ENCODE measurements around the gene CDH2. TPM values are rescaled to one million over a fixed set of nuclear protein-coding genes. Genes with fewer than 3 reads are reported as not detected.

Gene CDH2
- total and polyA plus RNA-seq, 7 donors: under 0.01 to 8.2 (median 5.6) TPM; not detected in 1

- Histone ChIP-seq H3K4me1 (no peaks in the 10 kb centered on the region), H3K27me3 (no peaks in the 10 kb centered on the region), H3K9me3 (no peaks in the 10 kb centered on the region), H3K27ac (no peak overlapping the region), H3K36me3 (no peaks in the 10 kb centered on the region), H3K4me3 (no peak overlapping the region)
- no peak for TF ChIP-seq POLR2A (IDR thresholded peaks at IDR 0.05)
- TF ChIP-seq POLR2AphosphoS5 (IDR thresholded peaks at IDR 0.05): no peak
- TF ChIP-seq CTCF (IDR thresholded peaks at IDR 0.05): no peak
- no peak for TF ChIP-seq EP300 (IDR thresholded peaks at IDR 0.05)
- intact Hi-C loops (cut with DNase I): no loop called here
- DNase-seq: no peak
- WGBS, 2 donors: 58 to 59% methylated on average over 2 of the region's 2 CpGs
These were observed 113.0 kb downstream of the CDH2 start for GRCh38 chr18:28063926-28064325.

- 37 to 62% methylated on average over 2 of the region's 2 CpGs for WGBS, 2 donors
- no peak for TF ChIP-seq CTCF (IDR thresholded peaks at IDR 0.05)
- no peak for TF ChIP-seq POLR2AphosphoS5 (IDR thresholded peaks at IDR 0.05)
- no peak for TF ChIP-seq POLR2A (IDR thresholded peaks at IDR 0.05)
- no peak for TF ChIP-seq EP300 (IDR thresholded peaks at IDR 0.05)
These were observed 113.6 kb downstream of the CDH2 start for GRCh38 chr18:28063271-28063761.

GRCh38 chr18:28062443-28062842 is 114.5 kb downstream of the CDH2 start:
- H3K4me1 ChIP-seq: no peaks in the 10 kb centered on the region
- no peak for DNase-seq
- no peaks in the 10 kb centered on the region for H3K9me3 ChIP-seq
- H3K27me3 ChIP-seq: no peaks in the 10 kb centered on the region
- intact Hi-C loops (cut with DNase I): no loop called here
- H3K4me3 ChIP-seq: no peak overlapping the region
- WGBS, 2 donors: 91% methylated on average over 4 of the region's 4 CpGs
- H3K36me3 ChIP-seq: no peaks in the 10 kb centered on the region
- H3K27ac ChIP-seq: no peak overlapping the region
- TF ChIP-seq POLR2A (IDR thresholded peaks at IDR 0.05) (no peak), EP300 (IDR thresholded peaks at IDR 0.05) (no peak), POLR2AphosphoS5 (IDR thresholded peaks at IDR 0.05) (no peak), CTCF (IDR thresholded peaks at IDR 0.05) (no peak)

More at GRCh38 chr18:28063271-28063761, 113.6 kb downstream of the CDH2 start:
- intact Hi-C loops (cut with DNase I): no loop called here
- Histone ChIP-seq H3K9me3 (no peaks in the 10 kb centered on the region), H3K36me3 (no peaks in the 10 kb centered on the region), H3K4me3 (no peak overlapping the region), H3K27me3 (no peaks in the 10 kb centered on the region), H3K4me1 (no peaks in the 10 kb centered on the region), H3K27ac (no peak overlapping the region)
- DNase-seq: no peak

GRCh38 chr18:28059861-28060260 is 117.1 kb downstream of the CDH2 start:
- H3K4me3 ChIP-seq: no peak overlapping the region
- DNase-seq: no peak
- no peaks in the 10 kb centered on the region for H3K9me3 ChIP-seq
- no peak overlapping the region for H3K27ac ChIP-seq
- TF ChIP-seq POLR2AphosphoS5 (IDR thresholded peaks at IDR 0.05): no peak
- TF ChIP-seq POLR2A (IDR thresholded peaks at IDR 0.05): no peak
- no peak for TF ChIP-seq CTCF (IDR thresholded peaks at IDR 0.05)
- no peak for TF ChIP-seq EP300 (IDR thresholded peaks at IDR 0.05)
- H3K36me3 ChIP-seq: no peaks in the 10 kb centered on the region
- intact Hi-C loops (cut with DNase I): no loop called here
- 88 to 92% methylated on average over 3 of the region's 3 CpGs for WGBS, 2 donors
- H3K27me3 ChIP-seq: no peaks in the 10 kb centered on the region
- H3K4me1 ChIP-seq: no peaks in the 10 kb centered on the region

GRCh38 chr18:28050545-28050944 is 126.4 kb downstream of the CDH2 start:
- Histone ChIP-seq H3K36me3 (no peaks in the 10 kb centered on the region), H3K27ac (no peak overlapping the region), H3K4me3 (no peak overlapping the region), H3K4me1 (no peaks in the 10 kb centered on the region), H3K27me3 (no peaks in the 10 kb centered on the region), H3K9me3 (no peaks in the 10 kb centered on the region)
- no peak for DNase-seq
- intact Hi-C loops (cut with DNase I): no loop called here
- no peak for TF ChIP-seq EP300 (IDR thresholded peaks at IDR 0.05)
- TF ChIP-seq CTCF (IDR thresholded peaks at IDR 0.05): no peak
- no peak for TF ChIP-seq POLR2A (IDR thresholded peaks at IDR 0.05)
- TF ChIP-seq POLR2AphosphoS5 (IDR thresholded peaks at IDR 0.05): no peak
